ENCODE results near the gene OSBPL9.

GRCh38 chr1:51620470-51620869 is 3.6 kb downstream of the OSBPL9 start:
- TF ChIP-seq EZH2phosphoT487 (IDR thresholded peaks at IDR 0.05; ENCODE audit: insufficient read depth, low read depth) (no peak), EZH2 (IDR thresholded peaks at IDR 0.05; ENCODE audit: insufficient read depth, poor library complexity, severe bottlenecking) (no peak)
